Large intestine (tissue), 3 donors: ENCODE measurements around the gene EPAS1. TPM values are rescaled to one million over a fixed set of nuclear protein-coding genes. Genes with fewer than 3 reads are reported as not detected.

Experiments used
- DNase-seq, 2 donors: peaks; one replicate each; pipeline versions ENCODE4 v3.0.0 to v3.0.0-alpha.2; 2013
- H3K27ac ChIP-seq: one replicate; pipeline ENCODE4 v1.5.1; 2013; ENCODE audit warnings: low read length
- H3K27me3 ChIP-seq: 2 replicates; pipeline ENCODE4 v1.6.1; 2013; ENCODE audit warnings: low read length; ENCODE audit not compliant: control insufficient read depth, insufficient read depth
- H3K36me3 ChIP-seq: 2 replicates; pipeline ENCODE4 v1.6.1; 2013; ENCODE audit warnings: low read length; ENCODE audit not compliant: control insufficient read depth, insufficient read depth
- H3K4me1 ChIP-seq: one replicate; pipeline ENCODE4 v1.6.1; 2013; ENCODE audit warnings: low read length; ENCODE audit not compliant: control insufficient read depth, insufficient read depth
- H3K4me3 ChIP-seq: one replicate; pipeline ENCODE4 v1.5.1; 2013; ENCODE audit warnings: low read length
- H3K9me3 ChIP-seq: one replicate; pipeline ENCODE4 v1.6.1; 2013; ENCODE audit warnings: mild to moderate bottlenecking, low read depth, low read length, moderate library complexity; ENCODE audit not compliant: control insufficient read depth
- WGBS: methylation state at CpG from one replicate; pipeline ENCODE4 v1.1.5; 2013; ENCODE audit warnings: low lambda C conversion rate; ENCODE audit not compliant: insufficient coverage; 5-methylcytosine and 5-hydroxymethylcytosine counted together
- polyA plus RNA-seq: library from polyadenylated mRNA; unstranded; fragments of 120-200 nt; gene quantifications from one replicate; pipeline ENCODE4 v1.2.1, GENCODE V29; 2013

EPAS1 gene
- polyA plus RNA-seq, 1 donor, result 30.7 TPM

GRCh38 chr2:46273225-46273863 is 23.9 kb upstream of the EPAS1 start:
- WGBS, result no CpG with 5 or more reads among the region's 7 CpGs
- DNase-seq, result no peak
- Histone ChIP-seq H3K9me3 (peaks cover 4% of the 10 kb centered on the region), H3K27ac (no peak overlapping the region), H3K36me3 (no peaks in the 10 kb centered on the region), H3K4me3 (no peak overlapping the region), H3K27me3 (no peaks in the 10 kb centered on the region), H3K4me1 (peaks cover 12% of the 10 kb centered on the region)

GRCh38 chr2:46273919-46274318 is 23.3 kb upstream of the EPAS1 start:
- Histone ChIP-seq H3K27ac (no peak overlapping the region), H3K9me3 (peaks cover 4% of the 10 kb centered on the region), H3K27me3 (no peaks in the 10 kb centered on the region), H3K4me1 (peaks cover 12% of the 10 kb centered on the region), H3K4me3 (no peak overlapping the region), H3K36me3 (no peaks in the 10 kb centered on the region)
- no CpG with 5 or more reads among the region's 5 CpGs for WGBS
- no peak for DNase-seq

- H3K4me1 ChIP-seq, result peaks cover 12% of the 10 kb centered on the region
- no peaks in the 10 kb centered on the region for H3K27me3 ChIP-seq
- no peak overlapping the region for H3K4me3 ChIP-seq
- 100% methylated on average over 1 of the region's 4 CpGs for WGBS
- peaks cover 4% of the 10 kb centered on the region for H3K9me3 ChIP-seq
- no peaks in the 10 kb centered on the region for H3K36me3 ChIP-seq
- DNase-seq, result no peak
- H3K27ac ChIP-seq, result no peak overlapping the region
Observed at GRCh38 chr2:46274586-46274985, 22.6 kb upstream of the EPAS1 start.

DNA sequence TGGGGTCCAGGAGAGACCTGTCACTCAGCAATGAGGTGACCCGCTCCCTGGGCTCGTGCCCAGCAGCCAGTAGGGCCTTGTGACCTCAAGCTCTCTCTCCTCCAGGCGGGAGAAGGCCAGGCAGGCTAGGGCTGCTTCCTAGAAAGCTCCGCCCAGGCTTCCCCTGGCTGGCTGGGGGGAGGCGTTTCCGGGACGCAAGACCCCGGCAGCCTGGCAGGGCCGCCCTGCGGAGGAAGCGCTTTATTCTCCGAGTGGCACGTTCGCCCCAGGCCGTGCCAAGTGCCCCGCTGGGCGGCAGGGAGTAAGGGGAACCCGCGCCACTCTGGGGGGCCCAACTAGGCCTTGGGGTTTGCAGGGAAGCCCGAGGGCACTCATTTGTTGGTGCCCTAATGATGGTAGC is 21.2 kb upstream of the EPAS1 start:
- Histone ChIP-seq H3K9me3 (peaks cover 4% of the 10 kb centered on the region), H3K27ac (no peak overlapping the region), H3K36me3 (no peaks in the 10 kb centered on the region), H3K4me1 (peaks cover 12% of the 10 kb centered on the region), H3K27me3 (no peaks in the 10 kb centered on the region), H3K4me3 (no peak overlapping the region)
- WGBS, result no CpG with 5 or more reads among the region's 20 CpGs
- DNase-seq, result peak in 1 of 2 donors; percentile 26

DNA sequence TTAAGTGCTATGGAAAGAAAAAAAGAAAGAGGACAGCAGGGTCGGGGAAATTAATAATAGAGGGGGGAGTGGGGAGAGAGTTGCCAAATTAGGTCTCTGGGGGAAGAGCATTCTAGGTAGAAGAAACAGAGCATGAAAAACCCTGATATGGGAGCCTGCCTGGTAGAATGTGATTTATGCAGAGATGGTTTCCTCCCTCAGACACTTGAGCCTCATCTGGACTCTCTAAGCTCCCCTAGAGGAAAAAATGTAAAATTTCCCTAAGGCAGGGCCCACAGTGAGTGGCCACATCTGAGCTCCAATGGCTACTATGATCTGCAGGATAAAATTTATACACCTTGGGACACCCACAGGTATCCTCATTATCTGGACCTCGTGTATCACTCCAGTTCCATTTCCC is 20.6 kb upstream of the EPAS1 start:
- 84% methylated on average over 2 of the region's 2 CpGs for WGBS
- Histone ChIP-seq H3K27me3 (no peaks in the 10 kb centered on the region), H3K27ac (no peak overlapping the region), H3K4me3 (no peak overlapping the region), H3K9me3 (peaks cover 4% of the 10 kb centered on the region), H3K36me3 (no peaks in the 10 kb centered on the region), H3K4me1 (peaks cover 12% of the 10 kb centered on the region)
- no peak for DNase-seq

GRCh38 chr2:46277431-46278190 is 19.6 kb upstream of the EPAS1 start:
- no CpG with 5 or more reads among the region's 7 CpGs for WGBS
- H3K4me3 ChIP-seq, result no peak overlapping the region
- peaks cover 4% of the 10 kb centered on the region for H3K9me3 ChIP-seq
- no peaks in the 10 kb centered on the region for H3K36me3 ChIP-seq
- H3K27ac ChIP-seq, result no peak overlapping the region
- peak; percentile 37 to 51 for DNase-seq
- H3K4me1 ChIP-seq, result peaks cover 12% of the 10 kb centered on the region
- no peaks in the 10 kb centered on the region for H3K27me3 ChIP-seq

DNA sequence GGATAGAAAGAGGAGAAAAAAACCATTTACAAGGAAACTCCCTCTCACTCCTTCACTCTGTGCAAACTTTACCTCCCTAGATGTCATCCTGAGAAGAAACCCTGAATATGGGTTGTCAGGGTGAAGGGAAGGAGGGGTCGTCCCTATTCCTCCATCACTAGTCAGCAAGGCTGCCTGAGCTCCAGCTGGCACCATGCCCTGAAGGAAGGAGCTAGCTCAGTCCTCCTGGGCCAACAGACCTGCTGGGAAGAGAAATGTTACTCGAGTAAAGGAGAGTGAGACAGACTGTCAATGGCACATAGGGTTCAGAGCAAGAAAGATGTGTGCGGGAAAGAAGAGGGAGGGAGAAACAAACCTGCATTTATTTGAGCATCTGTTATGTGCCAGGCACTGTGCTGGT is 18.3 kb upstream of the EPAS1 start:
- H3K4me3 ChIP-seq, result no peak overlapping the region
- no peak for DNase-seq
- peaks cover 4% of the 10 kb centered on the region for H3K9me3 ChIP-seq
- no CpG with 5 or more reads among the region's 3 CpGs for WGBS
- H3K27ac ChIP-seq, result no peak overlapping the region
- H3K4me1 ChIP-seq, result peaks cover 12% of the 10 kb centered on the region
- no peaks in the 10 kb centered on the region for H3K36me3 ChIP-seq
- H3K27me3 ChIP-seq, result no peaks in the 10 kb centered on the region

- no peaks in the 10 kb centered on the region for H3K36me3 ChIP-seq
- 100% methylated on average over 1 of the region's 1 CpG for WGBS
Observed at GRCh38 chr2:46281939-46282338, 15.3 kb upstream of the EPAS1 start.

DNA sequence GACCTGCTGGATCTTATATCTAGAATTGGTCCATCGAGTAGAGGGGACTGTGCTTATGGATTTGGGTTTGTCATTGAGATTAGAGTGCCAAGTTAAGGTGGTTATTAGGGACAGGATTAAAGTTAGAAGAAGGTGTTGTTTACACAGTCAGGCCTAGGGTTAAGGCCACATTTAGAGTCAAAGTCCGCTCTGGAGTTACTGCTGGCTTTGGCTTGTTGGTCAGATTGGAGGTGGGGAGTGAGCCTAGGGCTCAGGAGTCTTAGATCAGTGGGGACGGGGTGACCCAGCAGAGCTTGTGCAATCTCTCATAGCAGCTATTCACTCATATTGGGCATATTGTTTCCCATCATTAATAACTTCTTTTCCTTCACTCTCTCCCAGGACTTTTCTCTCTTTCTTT is 13.5 kb upstream of the EPAS1 start:
- Histone ChIP-seq H3K27ac (no peak overlapping the region), H3K9me3 (no peaks in the 10 kb centered on the region), H3K4me1 (no peaks in the 10 kb centered on the region), H3K4me3 (no peak overlapping the region), H3K36me3 (no peaks in the 10 kb centered on the region), H3K27me3 (no peaks in the 10 kb centered on the region)
- WGBS, result no CpG with 5 or more reads among the region's 3 CpGs
- no peak for DNase-seq

More at GRCh38 chr2:46281939-46282338, 15.3 kb upstream of the EPAS1 start:
- Histone ChIP-seq H3K27ac (no peak overlapping the region), H3K4me1 (peaks cover 6% of the 10 kb centered on the region), H3K9me3 (no peaks in the 10 kb centered on the region), H3K27me3 (no peaks in the 10 kb centered on the region), H3K4me3 (no peak overlapping the region)
- no peak for DNase-seq

DNA sequence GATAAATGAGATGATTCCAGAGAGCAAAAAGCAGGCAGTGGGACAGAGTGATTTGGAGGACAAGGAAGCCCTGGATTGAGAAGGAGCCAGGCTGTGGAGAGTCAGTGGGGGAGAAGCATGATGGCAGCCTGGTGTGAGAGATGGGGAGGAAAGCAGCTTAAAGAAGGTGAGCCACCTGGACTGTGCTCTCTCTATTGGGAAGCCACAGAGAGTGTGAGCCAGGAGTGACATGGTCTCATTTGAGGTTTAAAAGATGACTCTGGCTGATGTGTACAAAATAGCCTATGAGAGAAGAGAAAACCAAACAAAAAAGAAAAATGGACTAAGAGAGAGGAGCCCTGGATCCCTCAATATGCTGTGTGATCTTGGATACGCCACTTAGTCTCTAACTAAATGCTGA is 12.9 kb upstream of the EPAS1 start:
- no peak for DNase-seq
- H3K4me1 ChIP-seq, result no peaks in the 10 kb centered on the region
- 100% methylated on average over 1 of the region's 1 CpG for WGBS
- H3K27ac ChIP-seq, result no peak overlapping the region
- no peaks in the 10 kb centered on the region for H3K27me3 ChIP-seq
- no peak overlapping the region for H3K4me3 ChIP-seq
- H3K9me3 ChIP-seq, result no peaks in the 10 kb centered on the region
- H3K36me3 ChIP-seq, result no peaks in the 10 kb centered on the region

GRCh38 chr2:46284796-46285195 is 12.4 kb upstream of the EPAS1 start:
- Histone ChIP-seq H3K4me3 (no peak overlapping the region), H3K27ac (no peak overlapping the region), H3K4me1 (no peaks in the 10 kb centered on the region), H3K9me3 (no peaks in the 10 kb centered on the region), H3K36me3 (no peaks in the 10 kb centered on the region), H3K27me3 (no peaks in the 10 kb centered on the region)
- WGBS, result no CpG with 5 or more reads among the region's 5 CpGs
- DNase-seq, result no peak
